ENCODE results near the gene PAX7.

The PAX7 gene

DNA sequence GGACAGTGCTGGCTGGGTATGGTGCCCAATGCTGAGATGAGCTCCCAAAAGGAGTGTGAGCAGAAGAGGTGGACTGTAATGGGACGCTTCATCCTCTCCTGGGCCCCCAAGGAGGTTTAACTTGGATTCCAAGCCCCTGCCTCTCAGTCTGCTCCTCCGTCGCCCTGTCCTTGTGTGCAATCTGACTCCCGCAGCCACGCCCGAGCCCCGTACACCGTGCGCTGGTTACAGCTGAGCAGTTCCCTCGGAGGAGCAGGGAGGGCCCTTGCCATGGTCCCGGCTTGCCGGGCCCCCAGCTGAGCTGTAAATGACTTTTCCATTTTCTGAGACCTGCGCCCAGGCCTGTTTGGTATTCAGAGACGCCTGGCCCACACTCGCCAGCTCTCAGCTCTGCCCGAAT is 53.7 kb downstream of the PAX7 start:
- TF ChIP-seq, protein P1, sequence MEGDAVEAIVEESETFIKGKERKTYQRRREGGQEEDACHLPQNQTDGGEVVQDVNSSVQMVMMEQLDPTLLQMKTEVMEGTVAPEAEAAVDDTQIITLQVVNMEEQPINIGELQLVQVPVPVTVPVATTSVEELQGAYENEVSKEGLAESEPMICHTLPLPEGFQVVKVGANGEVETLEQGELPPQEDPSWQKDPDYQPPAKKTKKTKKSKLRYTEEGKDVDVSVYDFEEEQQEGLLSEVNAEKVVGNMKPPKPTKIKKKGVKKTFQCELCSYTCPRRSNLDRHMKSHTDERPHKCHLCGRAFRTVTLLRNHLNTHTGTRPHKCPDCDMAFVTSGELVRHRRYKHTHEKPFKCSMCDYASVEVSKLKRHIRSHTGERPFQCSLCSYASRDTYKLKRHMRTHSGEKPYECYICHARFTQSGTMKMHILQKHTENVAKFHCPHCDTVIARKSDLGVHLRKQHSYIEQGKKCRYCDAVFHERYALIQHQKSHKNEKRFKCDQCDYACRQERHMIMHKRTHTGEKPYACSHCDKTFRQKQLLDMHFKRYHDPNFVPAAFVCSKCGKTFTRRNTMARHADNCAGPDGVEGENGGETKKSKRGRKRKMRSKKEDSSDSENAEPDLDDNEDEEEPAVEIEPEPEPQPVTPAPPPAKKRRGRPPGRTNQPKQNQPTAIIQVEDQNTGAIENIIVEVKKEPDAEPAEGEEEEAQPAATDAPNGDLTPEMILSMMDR (conservative IDR thresholded peaks at IDR 0.05; ENCODE audit: low read depth, low read length) = no peak
- Histone ChIP-seq H4K20me1 (ENCODE audit: insufficient read depth) (no peaks in the 10 kb centered on the region), H3K4me2 (no peak overlapping the region), H3K36me3 (ENCODE audit: insufficient read depth) (no peaks in the 10 kb centered on the region), H3K4me3 (IDR thresholded peaks at IDR 0.05; ENCODE audit: insufficient read depth, low read depth, low read length) (no peak overlapping the region), H3K9ac (no peak overlapping the region), H3K27ac (no peak overlapping the region), H3K27me3 (ENCODE audit: insufficient read depth, low read depth) (peaks cover 10% of the 10 kb centered on the region; the same call in 1 of the 2 replicates), H2AFZ (ENCODE audit: low read depth) (no peak overlapping the region), H3K4me1 (ENCODE audit: low read depth, poor library complexity, severe bottlenecking) (no peaks in the 10 kb centered on the region), H3K79me2 (ENCODE audit: insufficient read depth, low read depth) (no peaks in the 10 kb centered on the region)

DNA sequence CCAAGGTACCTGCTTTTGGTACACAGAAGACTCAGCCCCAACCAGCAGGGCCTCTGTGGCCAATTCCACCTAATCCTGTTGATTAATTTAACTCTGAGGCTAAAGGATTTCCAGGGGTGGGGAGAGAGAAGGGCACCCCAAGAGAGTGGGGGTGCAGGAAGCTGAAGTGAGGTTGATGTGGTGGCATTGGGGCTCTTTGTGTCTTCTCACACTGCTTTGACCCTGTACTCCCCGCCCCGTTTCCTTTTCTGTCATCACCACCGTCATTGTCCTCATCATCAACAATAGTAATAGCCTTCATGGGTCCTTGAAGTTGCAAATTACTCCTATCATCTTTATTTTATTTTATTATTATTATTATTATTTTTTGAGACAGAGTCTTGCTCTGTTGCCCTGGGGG is 55.9 kb downstream of the PAX7 start:
- TF ChIP-seq, protein P1 (conservative IDR thresholded peaks at IDR 0.05; ENCODE audit: low read depth, low read length) = no peak
- no peaks in the 10 kb centered on the region for H4K20me1 ChIP-seq (ENCODE audit: insufficient read depth)
- no peak overlapping the region for H3K4me2 ChIP-seq
- no peaks in the 10 kb centered on the region for H3K79me2 ChIP-seq (ENCODE audit: insufficient read depth, low read depth)
- no peaks in the 10 kb centered on the region for H3K36me3 ChIP-seq (ENCODE audit: insufficient read depth)
- no peaks in the 10 kb centered on the region for H3K4me1 ChIP-seq (ENCODE audit: low read depth, poor library complexity, severe bottlenecking)
- H3K27ac ChIP-seq = no peak overlapping the region
- peaks cover 13% of the 10 kb centered on the region; the same call in 1 of the 2 replicates for H3K27me3 ChIP-seq (ENCODE audit: insufficient read depth, low read depth)
- H3K9ac ChIP-seq = no peak overlapping the region
- H3K4me3 ChIP-seq (IDR thresholded peaks at IDR 0.05; ENCODE audit: insufficient read depth, low read depth, low read length) = no peak overlapping the region
- no peak overlapping the region for H2AFZ ChIP-seq (ENCODE audit: low read depth)

DNA sequence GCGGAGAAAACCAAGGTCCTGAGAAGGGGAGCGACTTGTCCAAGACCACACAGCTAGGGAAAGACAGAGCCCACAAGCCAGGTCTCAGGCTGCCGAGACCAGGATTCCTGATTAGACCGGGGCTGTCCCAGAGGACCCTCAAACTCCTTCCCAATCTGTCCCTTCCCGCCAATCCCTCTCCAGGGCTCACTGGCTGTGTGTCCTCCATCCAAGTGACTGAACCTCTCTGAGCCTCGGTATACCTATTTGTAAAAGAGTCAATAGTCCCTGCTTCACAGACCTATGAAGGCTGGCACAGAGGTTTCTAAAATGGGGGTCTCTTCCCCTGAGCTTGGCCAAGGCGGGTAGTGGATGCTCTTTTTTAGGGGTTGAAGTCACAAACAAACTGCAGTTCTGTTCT is 56.6 kb downstream of the PAX7 start:
- TF ChIP-seq, protein P1 (conservative IDR thresholded peaks at IDR 0.05; ENCODE audit: low read depth, low read length) = no peak
- no peaks in the 10 kb centered on the region for H3K4me1 ChIP-seq (ENCODE audit: low read depth, poor library complexity, severe bottlenecking)
- H3K4me3 ChIP-seq (IDR thresholded peaks at IDR 0.05; ENCODE audit: insufficient read depth, low read depth, low read length) = no peak overlapping the region
- no peak overlapping the region for H3K9ac ChIP-seq
- no peak overlapping the region for H3K4me2 ChIP-seq
- no peaks in the 10 kb centered on the region for H4K20me1 ChIP-seq (ENCODE audit: insufficient read depth)
- no peak overlapping the region for H2AFZ ChIP-seq (ENCODE audit: low read depth)
- H3K36me3 ChIP-seq (ENCODE audit: insufficient read depth) = no peaks in the 10 kb centered on the region
- peaks cover 13% of the 10 kb centered on the region; the same call in 1 of the 2 replicates for H3K27me3 ChIP-seq (ENCODE audit: insufficient read depth, low read depth)
- no peaks in the 10 kb centered on the region for H3K79me2 ChIP-seq (ENCODE audit: insufficient read depth, low read depth)
- no peak overlapping the region for H3K27ac ChIP-seq

DNA sequence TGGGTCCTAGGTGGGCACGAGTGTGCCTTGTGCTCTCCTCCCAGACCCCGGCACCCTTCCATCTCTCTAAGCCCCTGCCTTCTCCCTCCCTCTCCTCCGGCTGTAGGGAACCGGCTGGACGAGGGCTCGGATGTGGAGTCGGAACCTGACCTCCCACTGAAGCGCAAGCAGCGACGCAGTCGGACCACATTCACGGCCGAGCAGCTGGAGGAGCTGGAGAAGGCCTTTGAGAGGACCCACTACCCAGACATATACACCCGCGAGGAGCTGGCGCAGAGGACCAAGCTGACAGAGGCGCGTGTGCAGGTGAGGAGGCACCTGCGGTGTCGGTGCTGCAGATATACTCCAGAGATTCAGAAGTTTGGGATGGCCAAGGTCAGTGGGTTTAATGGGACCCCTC is 61.0 kb downstream of the PAX7 start:
- Histone ChIP-seq H3K79me2 (ENCODE audit: insufficient read depth, low read depth) (no peaks in the 10 kb centered on the region), H2AFZ (ENCODE audit: low read depth) (no peak overlapping the region), H3K27me3 (ENCODE audit: insufficient read depth, low read depth) (peaks cover 8% of the 10 kb centered on the region; the same call in 1 of the 2 replicates), H3K36me3 (ENCODE audit: insufficient read depth) (no peaks in the 10 kb centered on the region), H3K4me1 (ENCODE audit: low read depth, poor library complexity, severe bottlenecking) (no peaks in the 10 kb centered on the region), H3K27ac (no peak overlapping the region), H3K9ac (no peak overlapping the region), H3K4me3 (IDR thresholded peaks at IDR 0.05; ENCODE audit: insufficient read depth, low read depth, low read length) (no peak overlapping the region), H4K20me1 (ENCODE audit: insufficient read depth) (no peaks in the 10 kb centered on the region), H3K4me2 (no peak overlapping the region)
- TF ChIP-seq, protein P1 (conservative IDR thresholded peaks at IDR 0.05; ENCODE audit: low read depth, low read length) = no peak

All from KMS-11 (cell line).